ENCODE measurements around the gene GCSH. TPM values are rescaled to one million over a fixed set of nuclear protein-coding genes. Genes with fewer than 3 reads are reported as not detected.
A peak's percentile ranks its signal among the peaks of the same experiment; 100 is the strongest.

The GCSH gene
- total RNA-seq, 2 donors from 2014 or later: 10.6 to 13.6 TPM

GRCh38 chr16:81094771-81095251, 1.4 kb downstream of the GCSH start:
- peak overlapping the region; percentile 75 for H3K4me3 ChIP-seq
- no peaks in the 10 kb centered on the region for H3K36me3 ChIP-seq
- ATAC-seq (ENCODE audit: insufficient number of reproducible peaks, low FRiP score, low read depth): no peak
- H3K27me3 ChIP-seq (replicated peaks; ENCODE audit: insufficient read depth): no peaks in the 10 kb centered on the region
- no peak for TF ChIP-seq CTCF (IDR thresholded peaks at IDR 0.05)
- no peaks in the 10 kb centered on the region for H3K9me3 ChIP-seq
- H3K27ac ChIP-seq: no peak overlapping the region
- DNase-seq (ENCODE audit: low spot score): no peak
- peaks cover 0 to 4% of the 10 kb centered on the region in 2 donors for H3K4me1 ChIP-seq (ENCODE audit: control insufficient read depth in 1 of 2, low read depth in 2 of 2)

DNA sequence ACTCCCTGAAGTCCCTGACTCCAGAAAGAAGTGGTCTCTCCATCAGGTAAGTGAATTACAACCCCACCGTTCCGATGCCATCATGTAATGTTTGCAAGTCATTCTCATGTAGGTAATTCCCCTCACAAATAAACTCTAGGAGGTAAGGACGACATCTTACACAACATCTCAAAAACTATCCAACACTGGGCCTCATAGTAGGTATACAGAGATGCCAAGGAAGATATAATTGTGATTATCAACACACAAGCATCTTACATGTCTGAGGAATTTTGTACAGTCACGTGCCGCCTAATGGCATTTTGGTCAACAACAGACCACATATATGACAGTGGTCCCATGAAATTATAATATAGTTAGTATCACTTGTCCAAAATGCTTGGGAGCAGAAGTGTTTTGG, 7.4 kb downstream of the GCSH start:
- DNase-seq (ENCODE audit: low spot score): no peak
- Histone ChIP-seq H3K4me1 (ENCODE audit: control insufficient read depth in 1 of 2, low read depth in 2 of 2) (no peaks in the 10 kb centered on the region), H3K27ac (no peak overlapping the region), H3K36me3 (no peaks in the 10 kb centered on the region), H3K4me3 (no peak overlapping the region), H3K9me3 (no peaks in the 10 kb centered on the region), H3K27me3 (replicated peaks; ENCODE audit: insufficient read depth) (no peaks in the 10 kb centered on the region)
- ATAC-seq (ENCODE audit: insufficient number of reproducible peaks, low FRiP score, low read depth): no peak
- no peak for TF ChIP-seq CTCF (IDR thresholded peaks at IDR 0.05)

- no peak for TF ChIP-seq CTCF (IDR thresholded peaks at IDR 0.05)
- H3K4me3 ChIP-seq: no peak overlapping the region
- H3K36me3 ChIP-seq: no peaks in the 10 kb centered on the region
- DNase-seq (ENCODE audit: low spot score): no peak
- peaks cover 0 to 5% of the 10 kb centered on the region in 2 donors for H3K4me1 ChIP-seq (ENCODE audit: control insufficient read depth in 1 of 2, low read depth in 2 of 2)
- H3K9me3 ChIP-seq: no peaks in the 10 kb centered on the region
- no peak for ATAC-seq (ENCODE audit: insufficient number of reproducible peaks, low FRiP score, low read depth)
- no peak overlapping the region for H3K27ac ChIP-seq
- H3K27me3 ChIP-seq (replicated peaks; ENCODE audit: insufficient read depth): no peaks in the 10 kb centered on the region
These were observed 15.2 kb downstream of the GCSH start for GRCh38 chr16:81081014-81081413.

GRCh38 chr16:81080233-81080632, 16.0 kb downstream of the GCSH start:
- Histone ChIP-seq H3K36me3 (no peaks in the 10 kb centered on the region), H3K4me1 (ENCODE audit: control insufficient read depth in 1 of 2, low read depth in 2 of 2) (peaks cover 0 to 5% of the 10 kb centered on the region in 2 donors)

More at GRCh38 chr16:81080233-81080632, 16.0 kb downstream of the GCSH start:
- DNase-seq (ENCODE audit: low spot score): no peak
- TF ChIP-seq CTCF (IDR thresholded peaks at IDR 0.05): no peak
- H3K27me3 ChIP-seq (replicated peaks; ENCODE audit: insufficient read depth): no peaks in the 10 kb centered on the region
- H3K27ac ChIP-seq: no peak overlapping the region
- no peaks in the 10 kb centered on the region for H3K9me3 ChIP-seq
- no peak overlapping the region for H3K4me3 ChIP-seq
- ATAC-seq (ENCODE audit: insufficient number of reproducible peaks, low FRiP score, low read depth): no peak
